Common myeloid progenitor, CD34-positive (primary cell): ENCODE measurements around the gene FKTN.
"Not testable (repeated sequence)": the region's sequence is repeated elsewhere in the genome, so short reads cannot be mapped to it uniquely, and the experiment has no call there.

ENCODE experiments used
- CTCF ChIA-PET: fragments of 350-600 bp; sonication (Branson Sonifier 250); formaldehyde crosslinking; loops from one replicate; lab custom pipeline; 2021; ENCODE audit warnings: antibody characterized with exemption; lab: Charles Lee
- POLR2A ChIA-PET: fragments of 350-600 bp; sonication (Branson Sonifier 250); formaldehyde crosslinking; loops from one replicate; lab custom pipeline; 2021; ENCODE audit warnings: antibody characterized with exemption; lab: Charles Lee
- DNase-seq, 3 donors: peaks; one replicate each; pipeline versions ENCODE4 v3.0.0 to v3.0.0-alpha.2; 2013
- H3K27ac ChIP-seq, 2 experiments: 1 replicate in 1 of 2; 2 replicates in 1 of 2; pipeline ENCODE4 v1.7.0; 2013; ENCODE audit warnings: inconsistent platforms in 2 of 2, low read length in 2 of 2, mild to moderate bottlenecking in 2 of 2, low read depth in 1 of 2, moderate library complexity in 1 of 2; ENCODE audit not compliant: severe bottlenecking in 2 of 2, insufficient read depth in 1 of 2, poor library complexity in 1 of 2
- H3K27me3 ChIP-seq, 5 experiments: replicated peaks in 2 of 5; 1 replicate in 3 of 5; 2 replicates in 2 of 5; pipeline versions ENCODE4 v1.6.1 to v1.7.0; 2013; ENCODE audit warnings: low read length in 4 of 5, mild to moderate bottlenecking in 2 of 5, moderate library complexity in 2 of 5, inconsistent platforms in 1 of 5; ENCODE audit not compliant: insufficient read depth in 5 of 5, control insufficient read depth in 4 of 5
- H3K36me3 ChIP-seq, 4 experiments: 1 replicate in 2 of 4; 2 replicates in 2 of 4; pipeline versions ENCODE4 v1.6.1 to v1.7.0; 2013; ENCODE audit warnings: low read length in 3 of 4, control low read depth in 1 of 4, mild to moderate bottlenecking in 1 of 4; ENCODE audit not compliant: control insufficient read depth in 4 of 4, insufficient read depth in 4 of 4
- H3K4me1 ChIP-seq, 4 experiments: 1 replicate in 3 of 4; 2 replicates in 1 of 4; pipeline versions ENCODE4 v1.6.1 to v1.7.1; 2013; ENCODE audit warnings: low read length in 3 of 4, mild to moderate bottlenecking in 3 of 4, control low read depth in 1 of 4, inconsistent platforms in 1 of 4, moderate library complexity in 1 of 4; ENCODE audit not compliant: control insufficient read depth in 4 of 4, insufficient read depth in 4 of 4; ENCODE audit errors: control extremely low read depth in 1 of 4
- H3K4me3 ChIP-seq, 7 experiments: 1 replicate in 4 of 7; 2 replicates in 3 of 7; pipeline versions ENCODE4 v1.5.1 to v1.7.0; 2013; ENCODE audit warnings: mild to moderate bottlenecking in 7 of 7, low read length in 6 of 7, moderate library complexity in 6 of 7, inconsistent platforms in 2 of 7, low read depth in 2 of 7, control low read depth in 1 of 7; ENCODE audit not compliant: insufficient read depth in 4 of 7, control insufficient read depth in 1 of 7; ENCODE audit errors: extremely low read depth in 1 of 7
- H3K9me3 ChIP-seq, 5 experiments: 1 replicate in 4 of 5; 2 replicates in 1 of 5; pipeline versions ENCODE4 v1.6.1 to v1.7.1; 2013; ENCODE audit warnings: low read length in 4 of 5, mild to moderate bottlenecking in 2 of 5, inconsistent platforms in 1 of 5, low read depth in 1 of 5, moderate library complexity in 1 of 5; ENCODE audit not compliant: control insufficient read depth in 4 of 5, insufficient read depth in 2 of 5; ENCODE audit errors: control extremely low read depth in 1 of 5
- WGBS: methylation state at CpG from one replicate; pipeline ENCODE4 v1.1.5; 2013; ENCODE audit not compliant: insufficient coverage; 5-methylcytosine and 5-hydroxymethylcytosine counted together

The FKTN gene

DNA sequence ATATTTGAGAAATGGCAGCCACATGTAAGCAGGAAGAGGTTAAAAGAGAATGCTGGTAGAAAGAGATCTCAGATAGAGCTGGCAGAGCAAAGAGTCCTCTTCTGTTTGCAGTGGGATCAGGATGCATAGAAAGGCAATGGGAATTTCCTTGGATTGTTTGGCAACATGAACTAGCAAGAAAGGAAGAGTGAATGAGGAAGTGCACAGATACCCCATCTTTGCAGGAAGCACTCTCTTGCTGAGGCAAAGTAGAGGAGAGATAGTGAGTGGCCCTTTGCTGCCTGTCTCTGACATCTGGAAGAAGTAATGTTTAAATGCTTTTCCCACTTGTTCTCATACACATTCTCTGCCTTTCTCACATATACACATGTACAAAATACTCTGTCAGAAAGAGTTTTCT is 14.5 kb downstream of the FKTN start:
- no peaks in the 10 kb centered on the region for H3K4me1 ChIP-seq
- H3K27ac ChIP-seq = no peak overlapping the region
- no peaks in the 10 kb centered on the region for H3K27me3 ChIP-seq
- no peak overlapping the region for H3K4me3 ChIP-seq
- H3K36me3 ChIP-seq = peaks cover 7 to 36% (median 11%) of the 10 kb centered on the region in 4 experiments
- DNase-seq = no peak
- ChIA-PET CTCF (no interaction called here), POLR2A (no interaction called here)
- H3K9me3 ChIP-seq = peaks cover 3 to 11% (median 4%) of the 10 kb centered on the region in 5 experiments

DNA sequence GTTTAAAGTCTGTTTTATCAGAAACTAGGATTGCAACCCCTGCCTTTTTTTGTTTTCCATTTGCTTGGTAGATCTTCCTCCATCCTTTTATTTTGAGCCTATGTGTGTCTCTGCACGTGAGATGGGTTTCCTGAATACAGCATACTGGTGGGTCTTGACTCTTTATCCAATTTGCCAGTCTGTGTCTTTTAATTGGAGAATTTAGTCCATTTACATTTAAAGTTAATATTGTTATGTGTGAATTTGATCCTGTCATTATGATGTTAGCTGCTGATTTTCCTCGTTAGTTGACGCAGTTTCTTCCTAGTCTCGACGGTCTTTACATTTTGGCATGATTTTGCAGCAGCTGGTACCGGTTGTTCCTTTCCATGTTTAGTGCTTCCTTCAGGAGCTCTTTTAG is 22.0 kb downstream of the FKTN start:
- no CpG with 5 or more reads among the region's 6 CpGs for WGBS
- H3K27me3 ChIP-seq, H3K27ac ChIP-seq, H3K4me3 ChIP-seq, CTCF ChIA-PET, H3K9me3 ChIP-seq, POLR2A ChIA-PET, DNase-seq, H3K4me1 ChIP-seq: not testable (repeated sequence)
- peaks cover 0 to 11% (median 7%) of the 10 kb centered on the region in 4 experiments for H3K36me3 ChIP-seq

DNA sequence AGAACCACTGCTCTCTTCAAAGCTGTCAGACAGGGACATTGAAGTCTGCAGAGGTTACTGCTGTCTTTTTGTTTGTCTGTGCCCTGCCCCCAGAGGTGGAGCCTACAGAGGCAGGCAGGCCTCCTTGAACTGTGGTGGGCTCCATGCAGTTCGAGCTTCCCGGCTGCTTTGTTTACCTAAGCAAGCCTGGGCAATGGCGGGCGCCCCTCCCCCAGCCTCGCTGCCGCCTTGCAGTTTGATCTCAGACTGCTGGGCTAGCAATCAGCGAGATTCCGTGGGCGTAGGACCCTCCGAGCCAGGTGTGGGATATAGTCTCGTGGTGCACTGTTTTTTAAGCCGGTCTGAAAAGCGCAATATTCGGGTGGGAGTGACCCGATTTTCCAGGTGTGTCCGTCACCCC is 23.6 kb downstream of the FKTN start:
- H3K4me3 ChIP-seq, H3K27ac ChIP-seq, H3K4me1 ChIP-seq, H3K36me3 ChIP-seq, DNase-seq, POLR2A ChIA-PET, CTCF ChIA-PET, H3K9me3 ChIP-seq, H3K27me3 ChIP-seq: not testable (repeated sequence)
- 100% methylated on average over 5 of the region's 16 CpGs for WGBS

DNA sequence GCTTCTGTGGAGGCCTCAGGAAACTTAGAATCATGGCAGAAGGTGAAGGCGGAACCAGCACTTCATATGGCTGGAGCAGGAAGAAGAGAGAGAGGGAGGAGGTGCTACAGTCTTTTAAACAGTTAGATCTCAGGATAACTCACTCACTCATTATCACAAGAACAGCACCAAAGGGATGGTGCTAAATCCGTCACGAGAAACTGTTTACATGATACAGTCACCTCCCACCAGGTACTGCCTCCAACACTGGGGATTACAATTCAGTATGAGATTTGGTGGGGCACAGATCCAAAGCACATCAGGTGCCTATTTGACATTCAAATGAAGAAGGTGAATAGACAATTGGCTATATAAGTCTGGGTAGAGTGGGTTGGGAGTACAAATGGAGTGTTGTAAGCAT is 35.2 kb downstream of the FKTN start:
- H3K27me3 ChIP-seq = no peaks in the 10 kb centered on the region
- no peak overlapping the region for H3K4me3 ChIP-seq
- DNase-seq = no peak
- H3K36me3 ChIP-seq = peaks cover 10 to 43% (median 18%) of the 10 kb centered on the region in 4 experiments
- ChIA-PET POLR2A (no interaction called here), CTCF (no interaction called here)
- WGBS = no CpG with 5 or more reads among the region's 3 CpGs
- no peaks in the 10 kb centered on the region for H3K4me1 ChIP-seq
- H3K9me3 ChIP-seq = peaks cover 0 to 14% (median 12%) of the 10 kb centered on the region in 5 experiments
- no peak overlapping the region for H3K27ac ChIP-seq

- no peaks in the 10 kb centered on the region for H3K27me3 ChIP-seq
- H3K36me3 ChIP-seq = peaks cover 2 to 12% (median 6%) of the 10 kb centered on the region in 4 experiments
- CTCF ChIA-PET = interaction anchor here (0.6 to 1.9 kb wide), 10 partner anchors 9 to 1377 kb away, joined by 3 to 13 read pairs (median 4); no protein-coding TSS in a partner anchor
- no peaks in the 10 kb centered on the region for H3K4me1 ChIP-seq
- POLR2A ChIA-PET = no interaction called here
- H3K27ac ChIP-seq = no peak overlapping the region
- H3K4me3 ChIP-seq = no peak overlapping the region
- peak; percentile 62 to 80 (median 79) for DNase-seq
- WGBS = 100% methylated on average over 1 of the region's 6 CpGs
- no peaks in the 10 kb centered on the region for H3K9me3 ChIP-seq
Observed at GRCh38 chr9:105608721-105609598, 51.0 kb downstream of the FKTN start.

GRCh38 chr9:105621001-105621400 is 63.1 kb downstream of the FKTN start:
- Histone ChIP-seq H3K36me3 (peaks cover 0 to 9% (median 7%) of the 10 kb centered on the region in 4 experiments), H3K27ac (no peak overlapping the region), H3K4me1 (no peaks in the 10 kb centered on the region), H3K4me3 (no peak overlapping the region), H3K27me3 (no peaks in the 10 kb centered on the region), H3K9me3 (no peaks in the 10 kb centered on the region)
- DNase-seq = no peak
- no CpG with 5 or more reads among the region's 2 CpGs for WGBS
- CTCF ChIA-PET = interaction anchor here (1.0 to 1.2 kb wide), 4 partner anchors 9 to 35 kb away, joined by 3 to 5 read pairs (median 3); no protein-coding TSS in a partner anchor
- POLR2A ChIA-PET = no interaction called here

DNA sequence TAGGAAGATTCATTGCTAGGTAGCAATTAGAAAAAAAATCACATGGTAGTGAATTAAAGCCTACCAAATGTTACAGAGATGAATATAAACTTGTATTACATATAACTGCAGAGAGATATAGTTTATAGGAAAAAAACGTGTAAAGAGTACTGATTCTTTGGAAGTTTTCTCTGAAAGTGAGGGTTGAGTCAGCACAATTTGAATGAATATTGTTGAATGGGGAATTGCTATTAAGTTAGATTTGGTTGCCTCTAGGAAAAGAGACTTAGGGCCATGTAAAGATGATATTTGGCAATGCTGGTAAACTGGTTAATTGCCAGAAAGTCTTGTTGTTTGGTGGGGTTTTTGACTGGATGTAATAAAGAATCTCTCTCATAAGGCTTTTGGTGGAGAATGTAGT is 67.2 kb downstream of the FKTN start:
- no peaks in the 10 kb centered on the region for H3K4me1 ChIP-seq
- ChIA-PET CTCF (interaction anchor here (1.2 kb wide), 1 partner anchor 11 kb away, joined by 5 read pairs; no protein-coding TSS in a partner anchor), POLR2A (no interaction called here)
- no peaks in the 10 kb centered on the region for H3K27me3 ChIP-seq
- 100% methylated on average over 1 of the region's 1 CpG for WGBS
- H3K27ac ChIP-seq = no peak overlapping the region
- H3K9me3 ChIP-seq = no peaks in the 10 kb centered on the region
- H3K4me3 ChIP-seq = no peak overlapping the region
- DNase-seq = no peak
- H3K36me3 ChIP-seq = peaks cover 2 to 9% (median 7%) of the 10 kb centered on the region in 4 experiments
